ENCODE results near the gene WFIKKN1.
A peak's percentile ranks its signal among the peaks of the same experiment; 100 is the strongest.

WFIKKN1 gene, protein sequence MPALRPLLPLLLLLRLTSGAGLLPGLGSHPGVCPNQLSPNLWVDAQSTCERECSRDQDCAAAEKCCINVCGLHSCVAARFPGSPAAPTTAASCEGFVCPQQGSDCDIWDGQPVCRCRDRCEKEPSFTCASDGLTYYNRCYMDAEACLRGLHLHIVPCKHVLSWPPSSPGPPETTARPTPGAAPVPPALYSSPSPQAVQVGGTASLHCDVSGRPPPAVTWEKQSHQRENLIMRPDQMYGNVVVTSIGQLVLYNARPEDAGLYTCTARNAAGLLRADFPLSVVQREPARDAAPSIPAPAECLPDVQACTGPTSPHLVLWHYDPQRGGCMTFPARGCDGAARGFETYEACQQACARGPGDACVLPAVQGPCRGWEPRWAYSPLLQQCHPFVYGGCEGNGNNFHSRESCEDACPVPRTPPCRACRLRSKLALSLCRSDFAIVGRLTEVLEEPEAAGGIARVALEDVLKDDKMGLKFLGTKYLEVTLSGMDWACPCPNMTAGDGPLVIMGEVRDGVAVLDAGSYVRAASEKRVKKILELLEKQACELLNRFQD

DNA sequence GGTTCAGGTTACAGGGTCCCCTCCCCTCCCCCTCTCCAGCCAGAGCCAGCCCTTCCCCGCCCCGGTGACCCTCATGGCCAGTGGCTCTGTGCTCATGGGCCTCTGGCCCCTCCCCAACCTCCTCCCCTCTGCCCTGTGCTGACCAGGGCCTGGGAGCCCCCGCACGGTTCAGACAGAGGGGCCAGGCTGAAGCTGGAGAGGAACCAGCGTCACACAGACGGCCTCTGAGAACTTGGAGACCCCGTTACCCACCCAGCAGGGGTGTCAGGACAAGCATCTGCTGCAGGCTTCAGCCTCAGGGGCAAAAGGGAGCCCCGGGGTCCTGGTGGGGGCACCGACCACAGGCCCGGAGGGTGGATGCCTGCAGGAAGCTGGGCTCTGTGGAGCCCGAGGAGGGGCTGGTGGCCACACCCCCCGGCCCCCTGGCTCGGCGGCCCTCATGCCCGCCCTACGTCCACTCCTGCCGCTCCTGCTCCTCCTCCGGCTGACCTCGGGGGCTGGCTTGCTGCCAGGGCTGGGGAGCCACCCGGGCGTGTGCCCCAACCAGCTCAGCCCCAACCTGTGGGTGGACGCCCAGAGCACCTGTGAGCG is at the start of gene WFIKKN1:
TSS of gene WFIKKN1 (plus strand) at position 171 of the 591 bp plus-strand sequence. CDS start at position 440, 269 bp downstream.
- no peaks in the 10 kb centered on the region for H3K27me3 ChIP-seq (ENCODE audit: insufficient read depth, low read depth, severe bottlenecking)
- no peak for DNase-seq
- H3K4me3 ChIP-seq (ENCODE audit: low read depth, low read length), result no peak within 1 kb of the TSS
- no peaks in the 10 kb centered on the region for H3K9me3 ChIP-seq (ENCODE audit: severe bottlenecking)
- TF ChIP-seq, protein P1, sequence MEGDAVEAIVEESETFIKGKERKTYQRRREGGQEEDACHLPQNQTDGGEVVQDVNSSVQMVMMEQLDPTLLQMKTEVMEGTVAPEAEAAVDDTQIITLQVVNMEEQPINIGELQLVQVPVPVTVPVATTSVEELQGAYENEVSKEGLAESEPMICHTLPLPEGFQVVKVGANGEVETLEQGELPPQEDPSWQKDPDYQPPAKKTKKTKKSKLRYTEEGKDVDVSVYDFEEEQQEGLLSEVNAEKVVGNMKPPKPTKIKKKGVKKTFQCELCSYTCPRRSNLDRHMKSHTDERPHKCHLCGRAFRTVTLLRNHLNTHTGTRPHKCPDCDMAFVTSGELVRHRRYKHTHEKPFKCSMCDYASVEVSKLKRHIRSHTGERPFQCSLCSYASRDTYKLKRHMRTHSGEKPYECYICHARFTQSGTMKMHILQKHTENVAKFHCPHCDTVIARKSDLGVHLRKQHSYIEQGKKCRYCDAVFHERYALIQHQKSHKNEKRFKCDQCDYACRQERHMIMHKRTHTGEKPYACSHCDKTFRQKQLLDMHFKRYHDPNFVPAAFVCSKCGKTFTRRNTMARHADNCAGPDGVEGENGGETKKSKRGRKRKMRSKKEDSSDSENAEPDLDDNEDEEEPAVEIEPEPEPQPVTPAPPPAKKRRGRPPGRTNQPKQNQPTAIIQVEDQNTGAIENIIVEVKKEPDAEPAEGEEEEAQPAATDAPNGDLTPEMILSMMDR (IDR thresholded peaks at IDR 0.05; ENCODE audit: low read depth, low read length), result no peak
- H3K36me3 ChIP-seq, result peaks cover 55% of the 10 kb centered on the region
- H3K27ac ChIP-seq, result peak within 1 kb of the TSS; percentile 96

DNA sequence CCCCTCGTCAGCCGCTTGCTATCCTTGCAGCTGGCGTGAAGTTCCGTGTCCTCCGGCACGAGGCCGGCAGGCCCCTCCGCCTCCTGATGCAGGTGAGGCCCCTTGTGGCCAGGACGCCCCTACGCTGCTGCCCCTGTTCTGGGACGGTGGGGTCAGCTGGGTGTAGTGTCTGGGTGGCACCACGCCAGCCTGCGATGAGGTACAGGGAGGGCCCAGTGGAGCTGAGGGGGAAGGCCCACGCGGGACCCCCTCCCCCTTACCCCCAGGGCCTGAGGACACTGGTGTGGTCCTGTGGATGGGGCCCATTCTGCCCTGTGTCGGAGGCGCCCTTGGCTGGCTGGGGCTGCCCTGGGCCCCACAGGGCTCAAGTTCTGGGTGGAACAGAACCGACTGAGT is 48.6 kb upstream of the WFIKKN1 start:
- Histone ChIP-seq H3K9me3 (ENCODE audit: severe bottlenecking) (no peaks in the 10 kb centered on the region), H3K27me3 (ENCODE audit: insufficient read depth, low read depth, severe bottlenecking) (no peaks in the 10 kb centered on the region), H3K4me3 (ENCODE audit: low read depth, low read length) (no peak overlapping the region), H3K36me3 (peaks cover 3% of the 10 kb centered on the region), H3K27ac (no peak overlapping the region)
- DNase-seq, result no peak
- TF ChIP-seq, protein P1 (IDR thresholded peaks at IDR 0.05; ENCODE audit: low read depth, low read length), result no peak

DNA sequence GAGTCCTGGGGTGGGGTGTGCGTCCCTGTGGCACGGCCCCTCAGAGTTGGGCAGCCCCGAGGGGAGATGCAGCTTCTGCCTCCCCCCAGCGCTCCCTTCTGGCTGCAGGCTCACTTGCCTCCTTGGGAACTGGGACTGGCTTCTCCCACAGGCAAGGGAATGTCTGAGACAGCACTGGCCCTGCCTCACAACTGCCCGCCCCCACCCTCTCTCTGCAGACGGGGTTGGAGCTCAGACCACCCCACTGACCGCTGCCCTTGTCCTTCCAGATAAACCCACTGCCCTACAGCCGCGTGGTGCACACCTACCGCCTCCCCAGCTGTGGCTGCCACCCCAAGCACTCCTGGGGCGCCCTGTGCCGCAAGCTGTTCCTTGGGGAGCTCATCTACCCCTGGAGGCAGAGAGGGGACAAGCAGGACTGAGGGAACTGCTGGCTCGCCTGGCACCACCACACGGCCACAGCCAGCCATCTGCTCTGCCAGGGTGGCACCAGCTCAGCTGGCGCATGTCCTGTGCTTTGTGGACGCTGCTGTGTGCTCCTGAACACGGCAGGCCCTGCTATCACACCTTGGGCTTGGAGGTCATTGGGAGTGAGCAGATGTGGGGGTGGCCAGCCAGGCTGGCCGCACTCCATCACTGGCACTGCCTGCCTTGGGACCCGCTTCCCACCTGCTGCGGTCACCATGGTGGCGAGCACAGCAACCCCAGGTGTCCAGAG is 48.0 kb upstream of the WFIKKN1 start:
- no peaks in the 10 kb centered on the region for H3K27me3 ChIP-seq (ENCODE audit: insufficient read depth, low read depth, severe bottlenecking)
- TF ChIP-seq, protein P1 (IDR thresholded peaks at IDR 0.05; ENCODE audit: low read depth, low read length), result no peak
- DNase-seq, result no peak

DNA sequence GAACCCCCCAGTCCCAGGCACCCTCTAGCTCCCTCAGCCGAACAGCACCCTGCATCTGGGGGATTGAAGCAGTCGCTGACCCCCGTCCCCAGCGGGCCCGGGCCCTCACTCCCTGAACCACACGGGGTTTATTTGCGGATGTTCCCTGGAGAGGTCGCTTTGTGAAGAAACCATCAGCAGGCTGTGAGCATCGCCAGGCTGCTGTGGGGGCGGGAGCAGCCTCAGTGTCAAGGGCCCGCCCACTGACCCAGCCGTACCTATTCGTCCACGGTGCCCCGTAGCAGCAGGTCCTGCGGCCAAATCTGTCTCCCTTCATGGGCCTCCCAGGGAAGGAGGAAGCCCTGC is 47.3 kb upstream of the WFIKKN1 start:
- DNase-seq, result no peak
- H3K27me3 ChIP-seq (ENCODE audit: insufficient read depth, low read depth, severe bottlenecking), result no peaks in the 10 kb centered on the region
- no peaks in the 10 kb centered on the region for H3K9me3 ChIP-seq (ENCODE audit: severe bottlenecking)
- H3K27ac ChIP-seq, result no peak overlapping the region
- H3K36me3 ChIP-seq, result peaks cover 6% of the 10 kb centered on the region
- TF ChIP-seq, protein P1 (IDR thresholded peaks at IDR 0.05; ENCODE audit: low read depth, low read length), result no peak
- H3K4me3 ChIP-seq (ENCODE audit: low read depth, low read length), result no peak overlapping the region

More for the DNA sequence above, 48.0 kb upstream of the WFIKKN1 start:
- H3K9me3 ChIP-seq (ENCODE audit: severe bottlenecking), result no peaks in the 10 kb centered on the region
- H3K36me3 ChIP-seq, result peaks cover 3% of the 10 kb centered on the region
- no peak overlapping the region for H3K4me3 ChIP-seq (ENCODE audit: low read depth, low read length)
- no peak overlapping the region for H3K27ac ChIP-seq

DNA sequence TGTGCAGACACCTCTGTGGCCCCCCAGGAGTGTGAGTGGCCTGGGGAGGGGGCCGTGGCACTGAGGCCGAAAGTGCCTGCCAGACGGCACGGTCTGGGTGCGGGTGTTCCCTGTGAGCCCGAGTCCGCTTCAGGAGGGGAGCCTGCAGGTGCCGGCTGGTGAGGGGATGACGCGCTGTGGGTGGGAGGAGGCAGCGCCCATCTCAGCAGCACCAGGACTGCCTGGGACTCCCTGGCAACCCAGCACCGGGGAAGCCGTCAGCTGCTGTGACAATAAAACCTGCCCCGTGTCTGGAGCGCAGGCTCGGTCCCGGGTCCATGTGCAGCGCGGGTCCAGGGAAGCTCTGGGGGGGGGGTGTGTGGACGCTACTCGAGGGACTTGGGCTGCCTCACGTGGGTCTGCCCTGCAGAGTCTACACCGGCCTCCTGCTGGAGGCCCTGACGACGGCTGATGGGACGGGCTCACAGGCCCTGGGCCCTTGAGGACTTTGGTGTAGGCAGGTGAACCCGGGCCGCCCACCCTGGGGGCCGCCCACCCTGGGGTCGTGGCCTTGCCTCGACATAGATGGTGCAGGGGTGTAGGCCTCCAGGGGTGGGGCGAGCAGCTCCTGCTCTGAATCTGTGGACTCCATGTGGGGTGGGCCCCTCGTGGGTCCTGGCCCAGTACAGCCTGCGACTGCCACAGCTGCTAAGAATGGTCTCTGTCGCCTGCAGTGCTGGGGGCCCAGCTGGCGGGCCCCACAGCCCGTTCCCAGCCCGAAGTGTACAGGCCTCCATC is 46.8 kb upstream of the WFIKKN1 start:
- no peaks in the 10 kb centered on the region for H3K9me3 ChIP-seq (ENCODE audit: severe bottlenecking)
- no peaks in the 10 kb centered on the region for H3K27me3 ChIP-seq (ENCODE audit: insufficient read depth, low read depth, severe bottlenecking)
- TF ChIP-seq, protein P1 (IDR thresholded peaks at IDR 0.05; ENCODE audit: low read depth, low read length), result no peak
- H3K27ac ChIP-seq, result no peak overlapping the region
- DNase-seq, result no peak
- H3K36me3 ChIP-seq, result peaks cover 9% of the 10 kb centered on the region
- no peak overlapping the region for H3K4me3 ChIP-seq (ENCODE audit: low read depth, low read length)

Data from WERI-Rb-1 (cell line).